CD4-positive, CD25-positive, alpha-beta regulatory T cell (primary cell): ENCODE results near the gene PPM1G. TPM values are rescaled to one million over a fixed set of nuclear protein-coding genes. Genes with fewer than 3 reads are reported as not detected.
A peak's percentile ranks its signal among the peaks of the same experiment; 100 is the strongest.

Experiments used
- ATAC-seq, 2 donors: fragments of 150-1000 bp; cut with Tn5 transposase; one replicate each; pipeline ENCODE4 v1.10.0; 2021; ENCODE audit warnings: low read depth in 2 of 2, moderate number of reproducible peaks in 2 of 2, moderate library complexity in 1 of 2
- DNase-seq, 3 donors: peaks; one replicate each; pipeline versions ENCODE4 v3.0.0 to v3.0.0-alpha.2; 2012 to 2022; ENCODE audit warnings: mixed read lengths in 1 of 3
- H3K27ac ChIP-seq: one replicate; pipeline ENCODE4 v1.7.0; 2013; ENCODE audit warnings: mild to moderate bottlenecking, low read length; ENCODE audit not compliant: insufficient read depth, poor library complexity, severe bottlenecking
- H3K27me3 ChIP-seq: one replicate; pipeline ENCODE4 v1.7.0; 2013; ENCODE audit warnings: low read length; ENCODE audit not compliant: control insufficient read depth, insufficient read depth
- H3K36me3 ChIP-seq: one replicate; pipeline ENCODE4 v1.7.0; 2013; ENCODE audit warnings: mild to moderate bottlenecking, low read length, moderate library complexity; ENCODE audit not compliant: control insufficient read depth, insufficient read depth
- H3K4me1 ChIP-seq: 2 replicates; pipeline ENCODE4 v1.7.0; 2013; ENCODE audit warnings: mild to moderate bottlenecking, low read length; ENCODE audit not compliant: insufficient read depth, control insufficient read depth, poor library complexity, severe bottlenecking
- H3K4me3 ChIP-seq: one replicate; pipeline ENCODE4 v1.7.0; 2013; ENCODE audit warnings: low read depth, mild to moderate bottlenecking, low read length, moderate library complexity
- H3K9me3 ChIP-seq, 2 experiments: 1 replicate in 1 of 2; 2 replicates in 1 of 2; pipeline ENCODE4 v1.7.0; 2013; ENCODE audit warnings: low read length in 2 of 2, mild to moderate bottlenecking in 1 of 2, moderate library complexity in 1 of 2; ENCODE audit not compliant: control insufficient read depth in 2 of 2
- H3K27ac Mint-ChIP-seq, 3 donors: one replicate each; pipeline ENCODE4 v1.8.0; 2020 to 2022; ENCODE audit warnings: mild to moderate bottlenecking in 3 of 3, mixed read lengths in 3 of 3, moderate library complexity in 2 of 3
- H3K27me3 Mint-ChIP-seq: one replicate; pipeline ENCODE4 v1.8.0; 2022; ENCODE audit warnings: mild to moderate bottlenecking, mixed read lengths
- H3K36me3 Mint-ChIP-seq: one replicate; pipeline ENCODE4 v1.8.0; 2020; ENCODE audit warnings: mixed read lengths
- H3K4me1 Mint-ChIP-seq, 4 donors: one replicate each; pipeline ENCODE4 v1.8.0; 2020 to 2022; ENCODE audit warnings: mixed read lengths in 4 of 4, mild to moderate bottlenecking in 1 of 4
- H3K4me3 Mint-ChIP-seq, 4 donors: one replicate each; pipeline ENCODE4 v1.8.0; 2020 to 2022; ENCODE audit warnings: mild to moderate bottlenecking in 4 of 4, mixed read lengths in 4 of 4, moderate library complexity in 3 of 4
- H3K9me3 Mint-ChIP-seq, 7 donors: one replicate each; pipeline ENCODE4 v1.8.0; 2020 to 2022; ENCODE audit warnings: mixed read lengths in 7 of 7, mild to moderate bottlenecking in 3 of 7, moderate library complexity in 2 of 7
- polyA plus RNA-seq, 4 donors: library from polyadenylated mRNA; unstranded; fragments of 300-500 nt; fragmentation: Illumina TruSeq; gene quantifications; one replicate each; pipeline ENCODE4 v1.2.3, GENCODE V29; 2021
- total RNA-seq: library from RNA; stranded (reverse); gene quantifications from one replicate; pipeline ENCODE4 v1.2.3, GENCODE V29; 2022

The PPM1G gene
- total and polyA plus RNA-seq, 5 donors from 2014 or later = 73.7 to 144 (median 117) TPM

DNA sequence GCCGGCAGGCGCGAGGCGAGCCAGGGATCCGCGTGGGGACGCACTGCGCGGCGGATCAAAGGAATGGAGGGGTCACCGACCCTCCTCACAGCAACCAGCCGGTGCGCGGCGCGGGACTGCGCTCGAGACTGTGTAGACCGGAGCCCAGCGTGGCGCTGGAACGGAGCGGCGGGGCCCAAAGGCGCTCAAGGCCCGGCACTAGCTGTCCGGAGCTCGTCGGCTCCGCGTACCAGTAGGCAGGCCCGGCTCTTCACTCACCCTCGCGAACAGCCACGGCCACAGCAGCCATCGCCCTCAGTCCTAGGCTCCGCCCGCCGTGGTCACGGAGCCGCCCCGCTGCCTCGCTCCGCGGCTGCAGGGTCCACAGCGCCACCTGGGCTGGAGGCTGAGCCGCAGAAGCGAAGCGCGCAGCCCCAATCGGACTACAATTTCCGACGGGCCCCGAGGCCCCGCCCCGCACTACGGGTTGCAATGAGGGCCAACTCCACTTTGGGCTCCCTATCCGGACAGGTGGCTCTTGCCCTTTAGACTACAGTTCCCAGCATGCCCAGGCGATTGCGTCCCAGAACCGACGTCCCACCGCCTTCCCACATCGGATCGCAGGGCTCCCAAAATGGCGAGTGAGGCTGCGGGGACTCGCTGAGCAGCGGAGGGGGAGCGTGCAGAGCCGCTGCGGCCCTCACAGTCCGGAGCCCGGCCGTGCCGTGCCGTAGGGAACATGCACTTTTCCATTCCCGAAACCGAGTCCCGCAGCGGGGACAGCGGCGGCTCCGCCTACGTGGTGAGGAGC, 39.2 kb downstream of the PPM1G start, which contains the start of the genes EIF2B4 and SNX17:
Gene EIF2B4 (minus strand): TSS at position 313 of the 790 bp plus-strand sequence. CDS start 24 bp downstream, at position 289.
Gene SNX17 (plus strand): TSS at position 591 of the 790 bp plus-strand sequence. CDS start 128 bp downstream, at position 719.
- no peaks in the 10 kb centered on the region for H3K27me3 ChIP-seq

DNA sequence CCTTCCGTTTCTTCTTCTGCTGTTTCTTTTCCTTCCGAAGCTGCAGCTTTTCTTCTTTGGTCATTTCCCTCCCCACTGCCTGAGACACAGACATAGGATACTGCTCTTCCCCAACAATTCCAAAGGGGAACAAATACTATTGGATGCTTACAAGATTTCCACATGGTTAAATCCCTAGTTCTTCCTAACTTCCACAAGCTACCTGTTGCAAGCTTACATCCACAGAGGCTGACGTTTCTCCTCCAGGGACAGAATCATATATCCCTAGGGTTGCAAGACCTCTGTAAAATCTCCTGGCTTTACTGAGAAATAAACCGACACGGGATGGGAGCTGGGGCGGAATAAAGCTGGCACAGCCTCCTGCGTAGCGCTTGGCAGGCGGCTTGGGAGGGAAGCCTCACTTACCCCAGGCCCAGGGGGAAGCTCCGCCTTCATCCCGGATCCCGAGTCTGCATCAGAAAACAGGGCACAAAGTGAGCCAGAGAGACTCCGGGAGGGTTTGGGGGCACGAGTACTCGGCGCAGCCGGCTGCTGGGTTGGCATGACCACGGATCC, 39.8 kb downstream of the PPM1G start:
- ATAC-seq (no peak), DNase-seq (no peak)
- Mint-ChIP-seq H3K4me1 (peaks cover 3 to 55% (median 38%) of the 10 kb centered on the region in 4 donors), H3K27me3 (no peaks in the 10 kb centered on the region), H3K4me3 (peak overlapping the region; percentile 91 to 100 (median 99)), H3K27ac (peak overlapping the region; percentile 93 to 95 (median 94)), H3K9me3 (no peaks in the 10 kb centered on the region), H3K36me3 (peaks cover 24% of the 10 kb centered on the region)
- peak overlapping the region; percentile 88 for H3K27ac ChIP-seq
- H3K4me3 ChIP-seq = peak overlapping the region; percentile 87
- peaks cover 46% of the 10 kb centered on the region for H3K36me3 ChIP-seq
- no peaks in the 10 kb centered on the region for H3K27me3 ChIP-seq
- no peaks in the 10 kb centered on the region for H3K9me3 ChIP-seq
- H3K4me1 ChIP-seq = peaks cover 31% of the 10 kb centered on the region

More for the DNA sequence above, 39.2 kb downstream of the PPM1G start, which contains the start of the genes EIF2B4 and SNX17:
- Histone ChIP-seq H3K27ac (peak within 1 kb of the TSS; percentile 88), H3K9me3 (no peaks in the 10 kb centered on the region), H3K4me3 (peak within 1 kb of the TSS; percentile 87), H3K4me1 (peaks cover 31% of the 10 kb centered on the region), H3K36me3 (peaks cover 49% of the 10 kb centered on the region)
- Mint-ChIP-seq H3K36me3 (peaks cover 28% of the 10 kb centered on the region), H3K27ac (peak within 1 kb of the TSS; percentile 94 to 99 (median 98)), H3K27me3 (no peaks in the 10 kb centered on the region), H3K4me1 (peaks cover 3 to 58% (median 41%) of the 10 kb centered on the region in 4 donors), H3K9me3 (no peaks in the 10 kb centered on the region), H3K4me3 (peak within 1 kb of the TSS; percentile 91 to 100 (median 100))
- peak; percentile 94 for ATAC-seq
- peak; percentile 99 for DNase-seq

DNA sequence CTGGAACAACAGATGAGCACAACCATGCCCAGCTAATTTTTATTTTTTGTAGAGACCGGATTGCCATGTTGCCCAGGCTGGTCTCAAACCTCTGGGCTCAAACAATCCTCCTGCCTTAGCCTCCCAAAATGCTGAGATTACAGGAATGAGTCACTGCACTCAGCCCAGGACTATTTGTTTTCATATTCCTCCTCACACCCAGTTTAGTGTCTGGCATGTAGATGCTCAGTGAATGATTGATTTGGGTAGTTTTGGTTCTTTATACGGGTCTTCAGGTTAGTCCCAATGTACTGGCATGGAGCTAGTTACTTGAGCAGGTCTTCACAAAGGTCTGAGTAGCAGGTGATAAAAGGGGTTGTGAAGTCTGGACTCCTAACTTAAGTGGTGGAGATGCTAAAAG, 45.5 kb downstream of the PPM1G start:
- Mint-ChIP-seq H3K27ac (peak overlapping the region in 1 of 3 donors; percentile 23), H3K4me1 (peaks cover 0 to 14% (median 8%) of the 10 kb centered on the region in 4 donors), H3K4me3 (peak overlapping the region in 1 of 4 donors; percentile 69), H3K36me3 (peaks cover 20% of the 10 kb centered on the region), H3K27me3 (no peaks in the 10 kb centered on the region), H3K9me3 (peaks cover 0 to 2% (median 0%) of the 10 kb centered on the region in 7 donors)
- Histone ChIP-seq H3K27ac (no peak overlapping the region), H3K4me1 (peaks cover 2% of the 10 kb centered on the region), H3K9me3 (no peaks in the 10 kb centered on the region), H3K27me3 (no peaks in the 10 kb centered on the region), H3K4me3 (no peak overlapping the region), H3K36me3 (peaks cover 37% of the 10 kb centered on the region)
- DNase-seq (no peak), ATAC-seq (no peak)

DNA sequence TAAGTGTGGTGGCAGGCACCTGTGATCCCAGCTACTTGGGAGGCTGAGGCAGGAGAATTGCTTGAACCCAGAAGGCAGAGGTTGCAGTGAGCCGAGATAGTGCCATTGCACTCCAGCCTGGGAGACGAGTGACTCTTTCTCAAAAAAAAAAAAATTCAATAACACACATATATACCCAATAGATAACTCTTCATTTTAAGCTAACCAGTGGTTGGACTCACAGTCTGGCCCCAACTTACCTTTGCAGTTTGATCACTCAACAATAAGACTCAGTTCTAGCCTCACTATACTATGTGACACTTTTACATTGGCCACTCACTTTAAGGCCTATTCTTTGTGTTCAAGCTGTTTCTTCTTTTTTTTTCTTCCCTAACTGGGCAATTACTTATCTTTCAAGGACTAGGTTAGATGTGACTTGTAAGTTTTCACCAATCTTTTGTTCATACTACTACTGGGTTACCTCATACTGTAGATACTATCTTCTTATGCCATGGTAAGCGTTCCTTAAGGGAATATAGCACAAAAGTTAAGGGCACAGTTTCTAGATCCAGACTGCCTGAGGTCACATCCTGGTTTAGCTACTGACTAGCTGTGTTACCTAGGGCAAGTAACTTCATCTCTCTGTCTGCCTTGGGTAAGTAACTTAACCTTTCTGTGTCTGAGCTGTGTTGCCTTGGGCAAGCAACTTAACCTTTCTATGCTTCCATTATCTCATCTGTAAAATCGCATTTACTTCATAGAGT, 46.5 kb downstream of the PPM1G start:
- H3K27me3 Mint-ChIP-seq = no peaks in the 10 kb centered on the region
- peaks cover 20% of the 10 kb centered on the region for H3K36me3 Mint-ChIP-seq
- no peak overlapping the region for H3K27ac Mint-ChIP-seq

DNA sequence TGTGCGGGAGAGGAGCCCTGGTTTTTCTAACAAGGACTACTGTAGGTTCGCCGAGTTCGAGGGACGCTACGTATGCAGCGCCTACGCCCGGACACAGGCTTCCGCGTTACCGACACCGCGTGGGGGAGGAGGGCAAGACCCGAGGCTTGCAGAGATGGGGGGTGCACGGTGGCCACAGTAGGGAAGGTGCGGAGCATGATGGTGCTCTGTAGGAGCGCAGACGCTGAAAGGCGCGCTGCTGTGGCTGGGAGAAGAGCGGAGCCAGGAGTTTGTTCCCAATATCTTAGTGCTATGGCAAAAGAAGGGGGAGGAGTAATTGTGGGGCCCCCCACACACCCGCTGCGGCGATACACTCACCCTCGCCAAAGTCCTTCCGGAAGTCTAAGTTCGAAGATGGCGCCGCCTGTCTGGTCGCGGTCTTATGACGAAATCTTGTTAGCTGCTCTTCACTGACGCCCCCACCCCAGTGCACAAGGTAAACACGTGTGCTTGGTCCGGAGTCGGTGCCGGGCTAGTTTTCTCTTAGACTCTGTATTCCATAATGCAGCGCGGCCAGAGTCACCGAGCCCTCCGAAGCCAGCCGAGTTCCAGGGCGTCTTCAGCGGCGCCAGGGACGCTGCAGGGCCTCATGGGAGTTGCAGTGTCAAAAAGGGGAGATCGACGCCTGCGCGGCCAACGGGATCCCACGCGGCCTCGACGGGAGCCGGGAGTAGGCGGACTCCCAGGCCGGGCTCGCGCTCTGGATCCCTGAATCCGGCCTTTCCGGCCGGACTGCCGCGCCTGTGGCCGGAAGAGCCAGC, 52.8 kb downstream of the PPM1G start, which contains the start of gene GTF3C2:
Gene GTF3C2 (minus strand): TSS at position 383 of the 800 bp plus-strand sequence. CDS start 13,210 bp downstream, outside the sequence.
- Mint-ChIP-seq H3K36me3 (peaks cover 7% of the 10 kb centered on the region), H3K27me3 (peaks cover 7% of the 10 kb centered on the region), H3K4me3 (peak within 1 kb of the TSS; percentile 95 to 100 (median 99)), H3K27ac (peak within 1 kb of the TSS; percentile 100), H3K4me1 (peaks cover 22 to 64% (median 47%) of the 10 kb centered on the region in 4 donors), H3K9me3 (no peaks in the 10 kb centered on the region)
- Histone ChIP-seq H3K9me3 (no peaks in the 10 kb centered on the region), H3K36me3 (no peaks in the 10 kb centered on the region), H3K4me3 (peak within 1 kb of the TSS; percentile 96), H3K27ac (peak within 1 kb of the TSS; percentile 92), H3K27me3 (no peaks in the 10 kb centered on the region), H3K4me1 (peaks cover 51% of the 10 kb centered on the region)
- ATAC-seq = peak; percentile 83
- DNase-seq = peak; percentile 90 to 97 (median 94)

More for the DNA sequence above, 46.5 kb downstream of the PPM1G start:
- H3K27ac ChIP-seq = no peak overlapping the region
- peaks cover 4 to 16% (median 10%) of the 10 kb centered on the region in 4 donors for H3K4me1 Mint-ChIP-seq
- H3K4me3 ChIP-seq = no peak overlapping the region
- DNase-seq (no peak), ATAC-seq (no peak)
- peak overlapping the region in 1 of 4 donors; percentile 68 for H3K4me3 Mint-ChIP-seq
- peaks cover 3% of the 10 kb centered on the region for H3K4me1 ChIP-seq
- peaks cover 0 to 2% (median 0%) of the 10 kb centered on the region in 7 donors for H3K9me3 Mint-ChIP-seq
- H3K9me3 ChIP-seq = no peaks in the 10 kb centered on the region
- no peaks in the 10 kb centered on the region for H3K27me3 ChIP-seq
- H3K36me3 ChIP-seq = peaks cover 34% of the 10 kb centered on the region

DNA sequence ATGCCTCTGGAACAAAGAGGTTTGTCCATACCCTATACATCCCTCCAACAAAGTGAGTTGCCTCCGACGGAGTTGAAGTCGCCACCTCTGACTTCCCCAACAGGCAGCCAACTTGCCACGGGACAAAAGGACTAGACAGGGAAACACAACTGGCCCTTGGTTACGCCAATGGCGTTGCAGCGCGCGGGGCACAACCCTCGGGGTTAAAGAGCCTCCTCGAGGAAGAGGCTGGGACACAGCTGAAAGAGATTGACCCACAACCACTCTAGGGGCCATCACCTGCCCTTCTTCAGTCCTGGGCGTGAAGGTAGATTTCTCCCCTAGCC, 53.4 kb downstream of the PPM1G start:
- Histone ChIP-seq H3K4me1 (peaks cover 54% of the 10 kb centered on the region), H3K27ac (peak overlapping the region; percentile 92), H3K36me3 (no peaks in the 10 kb centered on the region), H3K4me3 (peak overlapping the region; percentile 96), H3K27me3 (no peaks in the 10 kb centered on the region), H3K9me3 (no peaks in the 10 kb centered on the region)
- H3K27ac Mint-ChIP-seq = peak overlapping the region; percentile 100
- peak overlapping the region; percentile 95 to 100 (median 99) for H3K4me3 Mint-ChIP-seq
- H3K9me3 Mint-ChIP-seq = no peaks in the 10 kb centered on the region
- DNase-seq = peak in 1 of 3 donors; percentile 45
- peaks cover 23 to 68% (median 50%) of the 10 kb centered on the region in 4 donors for H3K4me1 Mint-ChIP-seq
- peaks cover 7% of the 10 kb centered on the region for H3K27me3 Mint-ChIP-seq
- H3K36me3 Mint-ChIP-seq = peaks cover 7% of the 10 kb centered on the region
- ATAC-seq = peak; percentile 2 to 10

DNA sequence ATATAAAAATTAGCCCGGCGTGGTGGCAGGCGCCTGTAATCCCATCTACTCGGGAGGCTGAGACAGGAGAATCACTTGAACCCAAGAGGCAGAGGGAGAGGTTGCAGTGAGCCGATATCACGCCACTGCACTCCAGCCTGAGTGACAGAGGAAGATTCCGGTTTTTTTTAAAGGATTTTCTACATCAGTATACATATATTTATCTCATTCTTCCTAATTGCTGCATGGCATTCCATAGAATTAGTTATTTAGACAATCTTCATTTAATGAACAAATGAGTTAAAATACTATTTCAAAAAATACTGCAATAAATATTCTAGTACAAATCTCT, 54.8 kb downstream of the PPM1G start:
- H3K9me3 ChIP-seq = no peaks in the 10 kb centered on the region
- no peaks in the 10 kb centered on the region for H3K27me3 ChIP-seq
- peaks cover 3% of the 10 kb centered on the region for H3K36me3 ChIP-seq
- peak overlapping the region; percentile 95 to 100 (median 99) for H3K4me3 Mint-ChIP-seq
- H3K9me3 Mint-ChIP-seq = no peaks in the 10 kb centered on the region
- peaks cover 12% of the 10 kb centered on the region for H3K36me3 Mint-ChIP-seq
- H3K27ac ChIP-seq = no peak overlapping the region
- ATAC-seq = no peak
- DNase-seq = no peak
- H3K4me1 ChIP-seq = peaks cover 54% of the 10 kb centered on the region
- no peak overlapping the region for H3K4me3 ChIP-seq
- H3K4me1 Mint-ChIP-seq = peaks cover 23 to 77% (median 55%) of the 10 kb centered on the region in 4 donors
- no peak overlapping the region for H3K27ac Mint-ChIP-seq
- peaks cover 7% of the 10 kb centered on the region for H3K27me3 Mint-ChIP-seq
